H1 (cell line): ENCODE measurements around the gene DKC1. TPM values are rescaled to one million over a fixed set of nuclear protein-coding genes. Genes with fewer than 3 reads are reported as not detected.

Source experiments
- BRCA1 ChIP-seq: IDR thresholded peaks from 2 replicates; pipeline ENCODE4 v1.6.1; 2012; ENCODE audit warnings: low read depth, low read length, improper control_type of control experiment
- CHD1 ChIP-seq: IDR thresholded peaks from 2 replicates; pipeline ENCODE4 v1.6.1; 2012; ENCODE audit warnings: low read depth, low read length, improper control_type of control experiment
- RFX5 ChIP-seq: IDR thresholded peaks from 2 replicates; pipeline ENCODE4 v1.6.1; 2011; ENCODE audit warnings: low read depth, low read length, improper control_type of control experiment, borderline replicate concordance
- SUZ12 ChIP-seq: fragments of 200-600 bp; sonication (generic); IDR thresholded peaks from 2 replicates; pipeline ENCODE4 v1.6.1; 2012; ENCODE audit warnings: mild to moderate bottlenecking, inconsistent platforms, low read length, moderate library complexity, mixed read lengths
- YY1 ChIP-seq: IDR thresholded peaks from 2 replicates; pipeline ENCODE4 v1.6.1; 2011; ENCODE audit warnings: low read depth, mild to moderate bottlenecking, low read length
- polyA plus RNA-seq, 7 experiments: library from polyadenylated mRNA; depleted of rRNA in 3 of 7; stranded (reverse) in 5 of 7; unstranded in 2 of 7; fragments of >200 nt in 5 of 7; fragments of 200-250 nt in 2 of 7; gene quantifications; 1 replicate in 5 of 7; 2 replicates in 1 of 7; 4 replicates in 1 of 7; pipeline versions ENCODE4 v1.2.1 to v1.2.3, GENCODE V29; 2011 to 2013; ENCODE audit warnings: missing spikeins in 2 of 7, mixed read lengths in 2 of 7
- total RNA-seq: library from RNA; stranded (reverse); fragmentation: NEBNext Ultra II Directional; extraction: Animal tissue kit (Norgen Biotek cat#: 25700); gene quantifications from 2 replicates; pipeline ENCODE4 v1.2.1, GENCODE V29; 2021
- TF ChIP-seq, protein P1 (sequence below): IDR thresholded peaks from 2 replicates; pipeline ENCODE4 v1.6.1; 2012; ENCODE audit warnings: low read length, inconsistent platforms
- TF ChIP-seq, protein P2 (sequence below): IDR thresholded peaks from 2 replicates; pipeline ENCODE4 v1.6.1; 2012; ENCODE audit warnings: inconsistent platforms

Gene DKC1
- total and polyA plus RNA-seq, 2 of the 8 experiments (the other 6 are each of a cell fraction or from before 2014, with no cell fraction given) = 65.6 to 143 TPM

GRCh38 chrX:154720067-154720466 lies 42.6 kb upstream of the DKC1 start (continued):
- TF ChIP-seq, protein P1, sequence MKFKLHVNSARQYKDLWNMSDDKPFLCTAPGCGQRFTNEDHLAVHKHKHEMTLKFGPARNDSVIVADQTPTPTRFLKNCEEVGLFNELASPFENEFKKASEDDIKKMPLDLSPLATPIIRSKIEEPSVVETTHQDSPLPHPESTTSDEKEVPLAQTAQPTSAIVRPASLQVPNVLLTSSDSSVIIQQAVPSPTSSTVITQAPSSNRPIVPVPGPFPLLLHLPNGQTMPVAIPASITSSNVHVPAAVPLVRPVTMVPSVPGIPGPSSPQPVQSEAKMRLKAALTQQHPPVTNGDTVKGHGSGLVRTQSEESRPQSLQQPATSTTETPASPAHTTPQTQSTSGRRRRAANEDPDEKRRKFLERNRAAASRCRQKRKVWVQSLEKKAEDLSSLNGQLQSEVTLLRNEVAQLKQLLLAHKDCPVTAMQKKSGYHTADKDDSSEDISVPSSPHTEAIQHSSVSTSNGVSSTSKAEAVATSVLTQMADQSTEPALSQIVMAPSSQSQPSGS = no peak
- TF ChIP-seq, protein P2, sequence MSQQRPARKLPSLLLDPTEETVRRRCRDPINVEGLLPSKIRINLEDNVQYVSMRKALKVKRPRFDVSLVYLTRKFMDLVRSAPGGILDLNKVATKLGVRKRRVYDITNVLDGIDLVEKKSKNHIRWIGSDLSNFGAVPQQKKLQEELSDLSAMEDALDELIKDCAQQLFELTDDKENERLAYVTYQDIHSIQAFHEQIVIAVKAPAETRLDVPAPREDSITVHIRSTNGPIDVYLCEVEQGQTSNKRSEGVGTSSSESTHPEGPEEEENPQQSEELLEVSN = no peak
- TF ChIP-seq RFX5 = no peak
- TF ChIP-seq BRCA1 = no peak
- no peak for TF ChIP-seq SUZ12
- TF ChIP-seq CHD1 = no peak
- no peak for TF ChIP-seq YY1
